ENCODE data around the gene CFAP47. TPM values are rescaled to one million over a fixed set of nuclear protein-coding genes. Genes with fewer than 3 reads are reported as not detected.

CFAP47 gene
- total and polyA plus RNA-seq, 2 donors (not counting 3 experiments of a cell fraction or from before 2014, with no cell fraction given), result not detected

- Histone ChIP-seq H3K4me2 (ENCODE audit: insufficient read depth, low read length) (no peak overlapping the region), H3K4me3 (replicated peaks in 1 of 3; ENCODE audit: insufficient read depth in 1 of 3, low read depth in 1 of 3, low read length in 3 of 3) (no peak overlapping the region), H3K79me2 (ENCODE audit: control insufficient read depth, insufficient read depth, low read length) (no peaks in the 10 kb centered on the region), H3K27ac (ENCODE audit: insufficient read depth, low read depth, low read length) (no peak overlapping the region), H3K9ac (replicated peaks; ENCODE audit: extremely low read depth, insufficient read depth, low read length) (no peak overlapping the region), H4K20me1 (replicated peaks; ENCODE audit: control insufficient read depth, extremely low read depth, insufficient read depth, low read length) (no peaks in the 10 kb centered on the region), H3K36me3 (ENCODE audit: control insufficient read depth in 2 of 2, extremely low read depth in 1 of 2, insufficient read depth in 2 of 2, low read length in 2 of 2) (no peaks in the 10 kb centered on the region), H3K9me3 (replicated peaks; ENCODE audit: control insufficient read depth, insufficient read depth, low read length) (no peaks in the 10 kb centered on the region), H3K27me3 (ENCODE audit: control insufficient read depth in 2 of 2, insufficient read depth in 2 of 2, low read length in 2 of 2) (no peaks in the 10 kb centered on the region), H3K4me1 (ENCODE audit: control insufficient read depth, extremely low read depth, insufficient read depth, low read length) (no peaks in the 10 kb centered on the region), H3K9me1 (replicated peaks; ENCODE audit: control insufficient read depth, extremely low read depth, insufficient read depth, low read length) (no peaks in the 10 kb centered on the region), H2AFZ (ENCODE audit: low read depth, low read length) (no peak overlapping the region)
- no TSS peak for BruUV-seq (replicated peaks)
- FAIRE-seq (no peak), DNase-seq (ENCODE audit: low read depth, low spot score) (no peak)
- POLR2A ChIA-PET, result no interaction called here
- dilution Hi-C loops (cut with MboI; ENCODE audit: extremely low pct_ligation_motif_present, low sequenced_read_pairs), result no loop called here
- intact Hi-C loops (cut with micrococcal nuclease), result no loop called here
- no peak for TF ChIP-seq POLR2AphosphoS5 (IDR thresholded peaks at IDR 0.05; ENCODE audit: insufficient read depth, low read depth, low read length)
- no peak for TF ChIP-seq FOS (IDR thresholded peaks at IDR 0.05; ENCODE audit: borderline replicate concordance, insufficient read depth, low read length)
- no peak for TF ChIP-seq GATA2 (IDR thresholded peaks at IDR 0.05; ENCODE audit: insufficient read depth, insufficient read length, low read depth, low read length)
- no peak for TF ChIP-seq POLR2A (IDR thresholded peaks at IDR 0.05; ENCODE audit: low read depth, low read length)
- TF ChIP-seq CTCF (IDR thresholded peaks at IDR 0.05; ENCODE audit: extremely low read depth in 1 of 2, insufficient read depth in 1 of 2, low read depth in 1 of 2, low read length in 2 of 2), result no peak
- no peak for TF ChIP-seq EZH2 (IDR thresholded peaks at IDR 0.05; ENCODE audit: borderline replicate concordance, low read depth, low read length, severe bottlenecking)
- no peak for TF ChIP-seq MYC (IDR thresholded peaks at IDR 0.05; ENCODE audit: low read depth, low read length)
- no peak for TF ChIP-seq JUN (IDR thresholded peaks at IDR 0.05; ENCODE audit: borderline replicate concordance, insufficient read depth, insufficient read length, low read depth)
- TF ChIP-seq MAX (IDR thresholded peaks at IDR 0.05; ENCODE audit: insufficient read depth, insufficient read length), result no peak
- CTCF ChIA-PET, result no interaction called here
Observed at GRCh38 chrX:36407836-36408235, 488.3 kb downstream of the CFAP47 start.
